Fibroblast of lung (primary cell): ENCODE results near the gene NR2C1.

Source experiments
- EZH2 ChIP-seq: IDR thresholded peaks from 2 replicates; pipeline ENCODE4 v1.5.1; 2012; ENCODE audit warnings: low read length, control low read depth, mild to moderate bottlenecking; ENCODE audit errors: missing control alignments
- TF ChIP-seq, protein P1 (sequence below), 2 donors: IDR thresholded peaks in 1 of 2; conservative IDR thresholded peaks in 1 of 2; 1 replicate in 1 of 2; 2 replicates in 1 of 2; pipeline ENCODE4 v1.5.1; 2011 to 2012; ENCODE audit warnings: low read length in 2 of 2, control low read depth in 1 of 2, inconsistent platforms in 1 of 2, low read depth in 1 of 2, mild to moderate bottlenecking in 1 of 2

DNA sequence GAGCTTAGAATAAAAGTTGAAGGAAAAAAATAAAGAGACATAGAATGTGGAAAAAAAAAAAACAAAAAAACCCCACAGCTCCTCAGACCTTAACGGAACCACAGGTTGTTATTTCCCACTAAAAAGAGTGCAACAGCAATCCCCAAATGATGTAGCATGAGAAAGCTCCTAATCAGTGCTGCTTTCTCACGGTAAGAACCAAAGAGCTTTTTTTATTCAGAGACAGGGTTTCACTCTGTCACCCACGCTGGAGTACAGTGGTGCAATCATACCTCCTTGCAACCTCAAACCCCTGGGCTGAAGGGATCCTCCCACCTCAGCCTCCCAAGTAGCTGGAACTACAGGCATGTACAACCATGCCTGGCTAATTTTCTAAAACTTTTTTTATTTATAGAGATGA, 83.2 kb downstream of the NR2C1 start:
- TF ChIP-seq, protein P1, sequence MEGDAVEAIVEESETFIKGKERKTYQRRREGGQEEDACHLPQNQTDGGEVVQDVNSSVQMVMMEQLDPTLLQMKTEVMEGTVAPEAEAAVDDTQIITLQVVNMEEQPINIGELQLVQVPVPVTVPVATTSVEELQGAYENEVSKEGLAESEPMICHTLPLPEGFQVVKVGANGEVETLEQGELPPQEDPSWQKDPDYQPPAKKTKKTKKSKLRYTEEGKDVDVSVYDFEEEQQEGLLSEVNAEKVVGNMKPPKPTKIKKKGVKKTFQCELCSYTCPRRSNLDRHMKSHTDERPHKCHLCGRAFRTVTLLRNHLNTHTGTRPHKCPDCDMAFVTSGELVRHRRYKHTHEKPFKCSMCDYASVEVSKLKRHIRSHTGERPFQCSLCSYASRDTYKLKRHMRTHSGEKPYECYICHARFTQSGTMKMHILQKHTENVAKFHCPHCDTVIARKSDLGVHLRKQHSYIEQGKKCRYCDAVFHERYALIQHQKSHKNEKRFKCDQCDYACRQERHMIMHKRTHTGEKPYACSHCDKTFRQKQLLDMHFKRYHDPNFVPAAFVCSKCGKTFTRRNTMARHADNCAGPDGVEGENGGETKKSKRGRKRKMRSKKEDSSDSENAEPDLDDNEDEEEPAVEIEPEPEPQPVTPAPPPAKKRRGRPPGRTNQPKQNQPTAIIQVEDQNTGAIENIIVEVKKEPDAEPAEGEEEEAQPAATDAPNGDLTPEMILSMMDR (conservative IDR thresholded peaks at IDR 0.05 in 1 of 2, IDR thresholded peaks at IDR 0.05 in 1 of 2; ENCODE audit: low read depth in 1 of 2, low read length in 2 of 2), result no peak
- no peak for TF ChIP-seq EZH2
